WTC11 (cell line): ENCODE measurements around the gene LCN12.

Source experiments
- ATF1 ChIP-seq: sonication (generic); formaldehyde crosslinking; IDR thresholded peaks from 2 replicates; pipeline ENCODE4 v1.8.1; 2023; ENCODE audit warnings: mild to moderate bottlenecking, moderate library complexity, missing genetic modification reagents
- ERG ChIP-seq: fragments of 250-450 bp; sonication (Bioruptor Pico); IDR thresholded peaks from 2 replicates; pipeline ENCODE4 v1.8.0; 2021; ENCODE audit warnings: mild to moderate bottlenecking
- ETV6 ChIP-seq: sonication (generic); formaldehyde crosslinking; IDR thresholded peaks from 2 replicates; pipeline ENCODE4 v1.8.1; 2022; ENCODE audit warnings: mild to moderate bottlenecking, missing genetic modification reagents
- FOXJ3 ChIP-seq: sonication (generic); formaldehyde crosslinking; IDR thresholded peaks from 2 replicates; pipeline ENCODE4 v1.9.0; 2021; ENCODE audit warnings: missing genetic modification reagents, mild to moderate bottlenecking, borderline replicate concordance
- FOXP1 ChIP-seq: sonication (generic); formaldehyde crosslinking; IDR thresholded peaks from 2 replicates; pipeline ENCODE4 v1.8.0; 2022; ENCODE audit warnings: missing genetic modification reagents, mild to moderate bottlenecking, moderate library complexity, borderline replicate concordance
- IRF1 ChIP-seq: sonication (generic); formaldehyde crosslinking; IDR thresholded peaks from 2 replicates; pipeline ENCODE4 v1.8.0; 2023; ENCODE audit warnings: missing genetic modification reagents
- KAT7 ChIP-seq: sonication (generic); formaldehyde crosslinking; IDR thresholded peaks from 2 replicates; pipeline ENCODE4 v1.8.1; 2023; ENCODE audit warnings: missing genetic modification reagents, mild to moderate bottlenecking, borderline replicate concordance
- RELA ChIP-seq: sonication (generic); formaldehyde crosslinking; IDR thresholded peaks from 2 replicates; pipeline ENCODE4 v1.8.1; 2022; ENCODE audit warnings: missing genetic modification reagents, mild to moderate bottlenecking, borderline replicate concordance
- SP1 ChIP-seq: sonication (generic); formaldehyde crosslinking; conservative IDR thresholded peaks from 2 replicates; pipeline ENCODE4 v1.8.1; 2022; ENCODE audit warnings: missing genetic modification reagents
- TEAD4 ChIP-seq: sonication (generic); formaldehyde crosslinking; IDR thresholded peaks from 2 replicates; pipeline ENCODE4 v1.8.0; 2022; ENCODE audit warnings: mild to moderate bottlenecking, missing genetic modification reagents
- ZNF232 ChIP-seq: sonication (generic); formaldehyde crosslinking; IDR thresholded peaks from 2 replicates; pipeline ENCODE4 v1.8.0; 2022; ENCODE audit warnings: mild to moderate bottlenecking, missing genetic modification reagents
- TF ChIP-seq, protein P1 (sequence below): sonication (generic); formaldehyde crosslinking; IDR thresholded peaks from 2 replicates; pipeline ENCODE4 v1.8.1; 2022; ENCODE audit warnings: low read depth, mild to moderate bottlenecking, moderate library complexity, missing genetic modification reagents, borderline replicate concordance
- TF ChIP-seq, protein P2 (sequence below): fragments of 200-600 bp; IDR thresholded peaks from 2 replicates; pipeline ENCODE4 v1.8.0; 2022; ENCODE audit warnings: antibody characterized with exemption
- TF ChIP-seq, protein P3 (sequence below): sonication (generic); formaldehyde crosslinking; IDR thresholded peaks from 2 replicates; pipeline ENCODE4 v1.8.1; 2023; ENCODE audit warnings: mild to moderate bottlenecking, missing genetic modification reagents, moderate library complexity

GRCh38 chr9:136936645-136937170 is 15.4 kb upstream of the LCN12 start:
- TF ChIP-seq ETV6 (CRISPR knock-in tag) (no peak), TEAD4 (CRISPR knock-in tag) (no peak), RELA (no peak), SP1 (CRISPR knock-in tag) (no peak), FOXP1 (CRISPR knock-in tag) (no peak), IRF1 (CRISPR knock-in tag) (no peak), FOXJ3 (CRISPR knock-in tag) (no peak), ERG (CRISPR knock-in tag) (no peak), ATF1 (CRISPR knock-in tag) (no peak), ZNF232 (CRISPR knock-in tag) (no peak), KAT7 (no peak)
- TF ChIP-seq, protein P1, sequence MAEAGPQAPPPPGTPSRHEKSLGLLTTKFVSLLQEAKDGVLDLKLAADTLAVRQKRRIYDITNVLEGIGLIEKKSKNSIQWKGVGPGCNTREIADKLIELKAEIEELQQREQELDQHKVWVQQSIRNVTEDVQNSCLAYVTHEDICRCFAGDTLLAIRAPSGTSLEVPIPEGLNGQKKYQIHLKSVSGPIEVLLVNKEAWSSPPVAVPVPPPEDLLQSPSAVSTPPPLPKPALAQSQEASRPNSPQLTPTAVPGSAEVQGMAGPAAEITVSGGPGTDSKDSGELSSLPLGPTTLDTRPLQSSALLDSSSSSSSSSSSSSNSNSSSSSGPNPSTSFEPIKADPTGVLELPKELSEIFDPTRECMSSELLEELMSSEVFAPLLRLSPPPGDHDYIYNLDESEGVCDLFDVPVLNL (CRISPR knock-in tag) = no peak
- TF ChIP-seq, protein P2, sequence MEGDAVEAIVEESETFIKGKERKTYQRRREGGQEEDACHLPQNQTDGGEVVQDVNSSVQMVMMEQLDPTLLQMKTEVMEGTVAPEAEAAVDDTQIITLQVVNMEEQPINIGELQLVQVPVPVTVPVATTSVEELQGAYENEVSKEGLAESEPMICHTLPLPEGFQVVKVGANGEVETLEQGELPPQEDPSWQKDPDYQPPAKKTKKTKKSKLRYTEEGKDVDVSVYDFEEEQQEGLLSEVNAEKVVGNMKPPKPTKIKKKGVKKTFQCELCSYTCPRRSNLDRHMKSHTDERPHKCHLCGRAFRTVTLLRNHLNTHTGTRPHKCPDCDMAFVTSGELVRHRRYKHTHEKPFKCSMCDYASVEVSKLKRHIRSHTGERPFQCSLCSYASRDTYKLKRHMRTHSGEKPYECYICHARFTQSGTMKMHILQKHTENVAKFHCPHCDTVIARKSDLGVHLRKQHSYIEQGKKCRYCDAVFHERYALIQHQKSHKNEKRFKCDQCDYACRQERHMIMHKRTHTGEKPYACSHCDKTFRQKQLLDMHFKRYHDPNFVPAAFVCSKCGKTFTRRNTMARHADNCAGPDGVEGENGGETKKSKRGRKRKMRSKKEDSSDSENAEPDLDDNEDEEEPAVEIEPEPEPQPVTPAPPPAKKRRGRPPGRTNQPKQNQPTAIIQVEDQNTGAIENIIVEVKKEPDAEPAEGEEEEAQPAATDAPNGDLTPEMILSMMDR = no peak
- TF ChIP-seq, protein P3, sequence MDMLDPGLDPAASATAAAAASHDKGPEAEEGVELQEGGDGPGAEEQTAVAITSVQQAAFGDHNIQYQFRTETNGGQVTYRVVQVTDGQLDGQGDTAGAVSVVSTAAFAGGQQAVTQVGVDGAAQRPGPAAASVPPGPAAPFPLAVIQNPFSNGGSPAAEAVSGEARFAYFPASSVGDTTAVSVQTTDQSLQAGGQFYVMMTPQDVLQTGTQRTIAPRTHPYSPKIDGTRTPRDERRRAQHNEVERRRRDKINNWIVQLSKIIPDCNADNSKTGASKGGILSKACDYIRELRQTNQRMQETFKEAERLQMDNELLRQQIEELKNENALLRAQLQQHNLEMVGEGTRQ (CRISPR knock-in tag) = no peak
